Keratinocyte (primary cell): Measurements from ENCODE around the gene EPYC. TPM values are rescaled to one million over a fixed set of nuclear protein-coding genes. Genes with fewer than 3 reads are reported as not detected.

Experiments
- DNase-seq: peaks from one replicate; pipeline ENCODE4 v3.0.0-alpha.2; 2011; ENCODE audit warnings: low read depth, missing footprints, low spot score
- FAIRE-seq: peaks from 2 replicates; lab custom pipeline; 2011; peaks lifted over from hg19 to GRCh38; lab: Jason Lieb, UNC
- H2AFZ ChIP-seq: 2 replicates; pipeline ENCODE4 v1.6.0; 2012; ENCODE audit warnings: low read length, control low read depth, inconsistent platforms; ENCODE audit not compliant: control insufficient read depth
- H3K27ac ChIP-seq: 2 replicates; pipeline ENCODE4 v1.5.1; 2011; ENCODE audit warnings: low read length; ENCODE audit not compliant: control insufficient read depth, insufficient read depth
- H3K27me3 ChIP-seq: 3 replicates; pipeline ENCODE4 v1.6.0; 2011; ENCODE audit warnings: low read length; ENCODE audit not compliant: control insufficient read depth, insufficient read depth; ENCODE audit errors: extremely low read depth
- H3K36me3 ChIP-seq, 2 experiments: 2 replicates in 1 of 2; 3 replicates in 1 of 2; pipeline ENCODE4 v1.5.1; 2011; ENCODE audit warnings: low read length in 2 of 2, mild to moderate bottlenecking in 1 of 2; ENCODE audit not compliant: control insufficient read depth in 2 of 2, insufficient read depth in 2 of 2; ENCODE audit errors: extremely low read depth in 1 of 2
- H3K4me1 ChIP-seq: 3 replicates; pipeline ENCODE4 v1.5.1; 2011; ENCODE audit warnings: low read length; ENCODE audit not compliant: control insufficient read depth, insufficient read depth; ENCODE audit errors: extremely low read depth
- H3K4me2 ChIP-seq: 3 replicates; pipeline ENCODE4 v1.6.0; 2011; ENCODE audit warnings: low read depth, low read length; ENCODE audit not compliant: control insufficient read depth, insufficient read depth; ENCODE audit errors: extremely low read depth
- H3K4me3 ChIP-seq, 3 experiments: fragments of 200-600 bp in 1 of 3; sonication (generic) in 1 of 3; 2 replicates in 2 of 3; 3 replicates in 1 of 3; pipeline ENCODE4 v1.5.1; 2011 to 2016; ENCODE audit warnings: low read length in 3 of 3, mild to moderate bottlenecking in 3 of 3, control low read depth in 2 of 3, inconsistent platforms in 1 of 3, low read depth in 1 of 3, mixed read lengths in 1 of 3, mixed run types in 1 of 3, moderate library complexity in 1 of 3; ENCODE audit not compliant: control insufficient read depth in 2 of 3, insufficient read depth in 2 of 3; ENCODE audit errors: extremely low read depth in 1 of 3
- H3K79me2 ChIP-seq: 2 replicates; pipeline ENCODE4 v1.6.0; 2012; ENCODE audit warnings: low read length; ENCODE audit not compliant: control insufficient read depth, insufficient read depth
- H3K9ac ChIP-seq: 3 replicates; pipeline ENCODE4 v1.6.0; 2011; ENCODE audit warnings: low read length; ENCODE audit not compliant: control insufficient read depth, insufficient read depth; ENCODE audit errors: extremely low read depth
- H3K9me1 ChIP-seq: 3 replicates; pipeline ENCODE4 v1.6.0; 2011; ENCODE audit warnings: low read length; ENCODE audit not compliant: control insufficient read depth, insufficient read depth; ENCODE audit errors: extremely low read depth
- H3K9me3 ChIP-seq: 2 replicates; pipeline ENCODE4 v1.5.1; 2012; ENCODE audit warnings: low read depth, low read length; ENCODE audit not compliant: control insufficient read depth
- H4K20me1 ChIP-seq: 3 replicates; pipeline ENCODE4 v1.6.0; 2011; ENCODE audit warnings: low read length; ENCODE audit not compliant: control insufficient read depth, insufficient read depth; ENCODE audit errors: extremely low read depth
- EZH2 ChIP-seq: IDR thresholded peaks from one replicate; pipeline ENCODE4 v1.6.1; 2012; ENCODE audit warnings: inconsistent platforms, mild to moderate bottlenecking, low read length, moderate library complexity
- dilution Hi-C: fragments of 300-500 bp; cut with MboI; formaldehyde crosslinking; loops from one replicate; pipeline ENCODE4 v1.7.0; 2020; ENCODE audit warnings: low sequenced_read_pairs; ENCODE audit not compliant: extremely low pct_ligation_motif_present
- polyA plus RNA-seq, 5 experiments: library from polyadenylated mRNA; depleted of rRNA in 3 of 5; stranded (reverse) in 3 of 5; stranded (forward) in 1 of 5; unstranded in 1 of 5; fragments of >200 nt; gene quantifications; 1 replicate in 1 of 5; 2 replicates in 3 of 5; 3 replicates in 1 of 5; pipeline versions ENCODE4 v1.2.1 to v1.2.3, GENCODE V29; 2011 to 2012; ENCODE audit warnings: missing spikeins in 2 of 5, low read depth in 1 of 5, low replicate concordance in 1 of 5
- TF ChIP-seq, protein P1 (sequence below), 3 experiments: IDR thresholded peaks in 1 of 3; conservative IDR thresholded peaks in 1 of 3; optimal IDR thresholded peaks in 1 of 3; 2 replicates in 2 of 3; 3 replicates in 1 of 3; pipeline versions ENCODE3 to v1.5.1; 2011; ENCODE audit warnings: low read length in 3 of 3, mild to moderate bottlenecking in 3 of 3, moderate library complexity in 2 of 3, control low read depth in 1 of 3, inconsistent platforms in 1 of 3; ENCODE audit not compliant: insufficient read depth in 2 of 3; ENCODE audit errors: extremely low read depth in 1 of 3

The EPYC gene
- polyA plus RNA-seq, 1 donor (not counting 4 experiments of a cell fraction or from before 2014, with no cell fraction given), result not detected

DNA sequence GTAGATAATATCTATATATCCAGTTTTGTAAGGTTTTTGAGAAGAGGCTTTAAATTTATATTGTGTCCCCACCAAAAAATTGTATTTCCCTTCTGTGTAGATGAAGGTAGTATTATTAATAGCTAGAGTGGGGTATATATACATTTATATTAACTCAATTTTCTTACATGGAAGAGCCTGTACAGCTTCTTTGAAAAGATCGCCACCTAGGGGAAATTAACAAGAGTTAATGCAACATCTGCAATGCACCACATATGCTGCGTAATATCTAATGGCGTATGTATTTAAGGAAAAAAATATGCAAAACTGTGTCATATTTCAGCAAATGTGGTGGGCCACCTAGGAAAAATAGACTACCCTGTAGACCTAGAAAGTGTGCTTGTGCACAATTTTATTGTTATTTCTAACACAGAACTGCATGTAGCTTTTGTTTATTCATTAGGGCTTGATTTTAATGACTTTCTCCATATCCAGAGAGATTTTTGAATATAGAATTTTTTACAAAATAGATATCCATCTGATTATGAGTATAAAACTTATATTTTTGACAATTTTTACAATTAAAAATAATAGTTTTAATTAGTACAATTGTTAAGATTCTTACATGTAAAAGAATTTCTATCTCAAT is 63.8 kb downstream of the EPYC start:
- Histone ChIP-seq H3K79me2 (no peaks in the 10 kb centered on the region), H3K9me1 (no peaks in the 10 kb centered on the region), H2AFZ (no peak overlapping the region), H3K4me3 (no peak overlapping the region), H3K27me3 (no peaks in the 10 kb centered on the region), H4K20me1 (no peaks in the 10 kb centered on the region), H3K4me1 (peaks cover 17% of the 10 kb centered on the region), H3K27ac (no peak overlapping the region), H3K9ac (no peak overlapping the region), H3K4me2 (no peak overlapping the region), H3K9me3 (no peaks in the 10 kb centered on the region), H3K36me3 (no peaks in the 10 kb centered on the region)
- DNase-seq, result no peak
- dilution Hi-C loops, result no loop called here
- TF ChIP-seq EZH2, result no peak
- TF ChIP-seq, protein P1, sequence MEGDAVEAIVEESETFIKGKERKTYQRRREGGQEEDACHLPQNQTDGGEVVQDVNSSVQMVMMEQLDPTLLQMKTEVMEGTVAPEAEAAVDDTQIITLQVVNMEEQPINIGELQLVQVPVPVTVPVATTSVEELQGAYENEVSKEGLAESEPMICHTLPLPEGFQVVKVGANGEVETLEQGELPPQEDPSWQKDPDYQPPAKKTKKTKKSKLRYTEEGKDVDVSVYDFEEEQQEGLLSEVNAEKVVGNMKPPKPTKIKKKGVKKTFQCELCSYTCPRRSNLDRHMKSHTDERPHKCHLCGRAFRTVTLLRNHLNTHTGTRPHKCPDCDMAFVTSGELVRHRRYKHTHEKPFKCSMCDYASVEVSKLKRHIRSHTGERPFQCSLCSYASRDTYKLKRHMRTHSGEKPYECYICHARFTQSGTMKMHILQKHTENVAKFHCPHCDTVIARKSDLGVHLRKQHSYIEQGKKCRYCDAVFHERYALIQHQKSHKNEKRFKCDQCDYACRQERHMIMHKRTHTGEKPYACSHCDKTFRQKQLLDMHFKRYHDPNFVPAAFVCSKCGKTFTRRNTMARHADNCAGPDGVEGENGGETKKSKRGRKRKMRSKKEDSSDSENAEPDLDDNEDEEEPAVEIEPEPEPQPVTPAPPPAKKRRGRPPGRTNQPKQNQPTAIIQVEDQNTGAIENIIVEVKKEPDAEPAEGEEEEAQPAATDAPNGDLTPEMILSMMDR (optimal IDR thresholded peaks at IDR 0.05 in 1 of 3, IDR thresholded peaks at IDR 0.05 in 1 of 3, conservative IDR thresholded peaks at IDR 0.05 in 1 of 3; ENCODE audit: extremely low read depth in 1 of 3, insufficient read depth in 2 of 3, low read length in 3 of 3), result peak in 2 of 3 experiments; percentile 51 to 58
- FAIRE-seq, result peak; percentile 36

DNA sequence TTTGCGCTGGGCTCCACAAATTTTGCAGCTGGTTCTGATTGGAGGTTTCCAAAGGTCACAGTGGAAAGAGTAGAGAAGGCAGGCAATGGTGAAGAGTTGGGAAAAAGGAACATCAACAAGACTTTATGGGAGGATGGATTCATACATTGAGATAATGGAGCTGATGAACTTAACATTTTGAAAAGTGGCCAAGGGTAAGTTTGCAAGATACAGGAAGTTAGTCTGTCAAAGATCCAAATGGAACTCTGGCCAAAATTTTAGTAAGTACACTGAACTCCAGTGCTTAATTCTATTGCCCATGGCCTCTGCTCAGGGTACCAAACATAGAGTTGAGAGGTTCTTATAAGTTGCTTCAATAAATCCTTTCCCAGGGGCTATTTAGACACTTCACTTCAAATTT is 65.4 kb downstream of the EPYC start:
- dilution Hi-C loops, result no loop called here
- H3K9me3 ChIP-seq, result no peaks in the 10 kb centered on the region
- no peak for FAIRE-seq
- TF ChIP-seq, protein P1 (optimal IDR thresholded peaks at IDR 0.05 in 1 of 3, IDR thresholded peaks at IDR 0.05 in 1 of 3, conservative IDR thresholded peaks at IDR 0.05 in 1 of 3; ENCODE audit: extremely low read depth in 1 of 3, insufficient read depth in 2 of 3, low read length in 3 of 3), result no peak
- no peak for TF ChIP-seq EZH2
- H3K36me3 ChIP-seq, result no peaks in the 10 kb centered on the region
- H2AFZ ChIP-seq, result no peak overlapping the region
- H3K4me1 ChIP-seq, result peaks cover 17% of the 10 kb centered on the region
- no peak for DNase-seq
- H3K9me1 ChIP-seq, result no peaks in the 10 kb centered on the region
- H3K79me2 ChIP-seq, result no peaks in the 10 kb centered on the region
- H3K27me3 ChIP-seq, result no peaks in the 10 kb centered on the region
- H4K20me1 ChIP-seq, result no peaks in the 10 kb centered on the region
- H3K9ac ChIP-seq, result no peak overlapping the region
- no peak overlapping the region for H3K27ac ChIP-seq
- no peak overlapping the region for H3K4me3 ChIP-seq
- no peak overlapping the region for H3K4me2 ChIP-seq
